Right ventricle myocardium inferior (tissue), 1 donor: ENCODE measurements around the gene ANKRD18A. TPM values are rescaled to one million over a fixed set of nuclear protein-coding genes. Genes with fewer than 3 reads are reported as not detected.
"Not testable (repeated sequence)": the region's sequence is repeated elsewhere in the genome, so short reads cannot be mapped to it uniquely, and the experiment has no call there.

Experiments used
- ATAC-seq: fragments of 200-7000 bp; cut with Tn5 transposase; one replicate; pipeline ENCODE4 v1.9.1; 2020; ENCODE audit warnings: mild to moderate bottlenecking, moderate library complexity
- DNase-seq: peaks from one replicate; pipeline ENCODE4 v3.0.0; 2021; ENCODE audit errors: missing footprints
- intact Hi-C: fragments of 100-400 bp; cut with DNase I; formaldehyde crosslinking; loops from one replicate; pipeline ENCODE4 v1.11.0; 2022
- total RNA-seq: library from RNA; stranded (reverse); fragmentation: NEBNext Ultra II Directional; extraction: Animal tissue kit (Norgen Biotek cat#: 25700); gene quantifications from one replicate; pipeline ENCODE4 v1.2.1, GENCODE V29; 2021
- donor health status: DM: no; HTN: yes; CAD: no; lungs with severe emphysema.

ANKRD18A gene
- total RNA-seq, 1 donor from 2014 or later, result 2.9 TPM

- ATAC-seq, result no peak
- no peak for DNase-seq
- intact Hi-C loops, result no loop called here
Measured at GRCh38 chr9:38638881-38639576, 18.6 kb upstream of the ANKRD18A start.

GRCh38 chr9:38634315-38634714 is 13.9 kb upstream of the ANKRD18A start:
- DNase-seq (no peak), ATAC-seq (no peak)
- intact Hi-C loops, result no loop called here

DNA sequence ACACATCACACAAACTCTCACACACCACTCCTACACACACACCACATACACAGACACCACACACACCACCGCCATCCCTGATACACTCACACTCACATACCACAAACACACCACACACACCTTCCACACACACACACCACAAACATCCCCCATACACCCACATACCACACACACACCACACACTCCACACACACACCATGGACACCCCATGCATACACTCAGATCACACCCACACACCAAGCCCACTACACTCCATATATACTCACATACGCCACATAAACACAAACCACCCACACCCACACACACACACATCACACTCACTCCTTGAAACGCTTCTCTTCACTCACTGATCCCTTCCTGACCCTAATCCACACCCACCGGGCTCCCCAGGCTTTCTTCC is 9.1 kb upstream of the ANKRD18A start:
- DNase-seq (no peak), ATAC-seq (no peak)
- intact Hi-C loops, result no loop called here

DNA sequence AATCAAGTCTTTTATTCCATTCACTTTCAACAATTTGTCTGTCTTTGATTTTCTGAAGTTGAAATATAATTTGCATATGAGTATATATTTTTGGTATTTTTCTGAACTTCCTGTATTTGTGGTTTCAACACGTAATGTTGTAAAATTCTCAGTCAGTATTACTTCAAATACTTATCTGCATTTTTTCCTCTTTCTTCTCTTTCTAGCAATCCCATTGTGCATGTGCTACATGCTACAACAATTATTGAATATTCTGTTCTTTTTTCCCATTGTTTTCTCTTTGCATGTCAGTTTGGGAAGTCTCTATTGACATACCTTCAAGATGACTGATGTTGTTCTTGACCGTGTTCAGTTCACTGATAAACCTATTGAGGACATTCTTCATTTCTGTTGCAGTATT is 5.6 kb upstream of the ANKRD18A start:
- intact Hi-C loops, result no loop called here
- no peak for ATAC-seq
- DNase-seq, result no peak

GRCh38 chr9:38622951-38623350 is 2.6 kb upstream of the ANKRD18A start:
- ATAC-seq, result no peak
- intact Hi-C loops, result no loop called here
- no peak for DNase-seq

GRCh38 chr9:38622288-38622674 is 1.9 kb upstream of the ANKRD18A start:
- ATAC-seq (no peak), DNase-seq (peak; percentile 70)
- intact Hi-C loops, result no loop called here

DNA sequence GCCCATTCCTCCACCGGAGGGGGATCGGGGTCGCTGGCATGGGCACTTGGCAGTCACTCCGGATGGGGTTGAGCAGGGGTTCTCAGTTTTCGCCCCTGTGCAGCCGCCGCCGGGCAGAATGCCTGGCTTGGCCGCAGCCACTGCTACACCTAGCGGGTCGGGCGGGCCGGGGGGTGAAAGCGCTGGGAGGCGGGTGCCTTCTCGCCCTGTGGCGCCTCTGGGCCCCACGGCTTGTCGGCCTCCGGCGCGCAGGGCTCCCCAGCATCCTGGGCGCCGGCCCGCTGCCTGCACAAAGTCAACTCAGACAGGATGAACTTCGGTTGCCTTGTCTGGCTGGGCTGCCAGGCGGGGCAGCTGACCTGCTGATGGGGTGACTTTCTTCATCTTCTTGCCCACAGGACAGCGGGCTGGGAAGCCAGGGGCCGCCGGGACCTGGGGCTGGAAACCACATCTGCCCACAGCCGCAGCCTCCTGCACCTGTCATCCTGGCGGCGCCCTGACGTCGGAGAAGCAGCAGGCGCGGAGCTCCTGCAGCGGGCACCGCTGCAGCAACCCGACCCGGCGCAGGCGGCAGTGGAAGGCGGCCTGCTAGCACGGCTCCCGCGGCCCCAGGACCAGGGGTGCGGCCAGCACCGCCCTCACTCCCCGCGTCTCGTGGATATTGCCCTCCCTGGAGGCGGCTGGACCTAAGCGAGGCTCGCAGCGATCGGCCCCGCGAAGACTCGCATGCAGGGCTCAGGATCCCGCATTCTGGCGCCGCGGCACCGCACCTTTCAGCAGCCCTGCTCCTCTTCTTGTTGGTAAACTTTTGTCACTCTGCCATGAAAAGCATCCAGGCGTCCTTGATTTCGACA is 1.3 kb upstream of the ANKRD18A start:
- intact Hi-C loops, result no loop called here
- DNase-seq (peak; percentile 74), ATAC-seq (peak; percentile 41)

GRCh38 chr9:38619556-38620447 is 594 bp downstream of the ANKRD18A start:
- no peak for DNase-seq
- intact Hi-C loops, result no loop called here
- ATAC-seq, result peak; percentile 29

DNA sequence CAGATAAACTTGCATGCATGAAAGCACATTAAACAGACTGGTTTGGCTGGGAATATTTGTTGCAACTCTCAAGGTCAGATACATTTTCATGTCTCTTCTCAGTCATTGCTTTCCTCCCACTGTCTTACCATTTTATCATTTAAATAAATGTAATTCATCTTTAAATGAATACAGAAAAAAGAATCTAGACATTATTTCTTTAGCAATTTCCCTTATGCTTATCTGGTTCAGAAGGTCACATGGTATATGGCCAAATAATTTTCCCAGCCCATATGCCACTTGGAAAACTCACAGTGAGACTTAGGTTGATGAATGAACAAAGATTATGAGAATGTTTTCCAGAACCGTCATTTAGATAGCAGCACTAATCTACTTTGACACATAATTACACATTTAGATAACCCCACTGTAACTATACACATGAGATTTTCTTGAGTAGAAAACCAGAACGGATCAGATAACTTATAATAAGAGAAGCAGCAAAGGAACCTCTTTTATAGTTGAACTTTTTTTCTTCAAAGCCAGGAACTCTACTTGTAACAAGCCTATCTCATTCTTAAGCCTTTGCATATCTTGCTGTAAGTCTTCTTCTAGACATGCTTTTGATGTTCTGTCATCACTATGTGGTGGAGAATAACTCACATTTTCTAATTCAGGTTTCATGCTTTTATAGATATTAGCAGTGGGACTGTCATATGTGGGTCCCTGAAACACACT is 22.2 kb downstream of the ANKRD18A start:
- DNase-seq, ATAC-seq, intact Hi-C loops: not testable (repeated sequence)

DNA sequence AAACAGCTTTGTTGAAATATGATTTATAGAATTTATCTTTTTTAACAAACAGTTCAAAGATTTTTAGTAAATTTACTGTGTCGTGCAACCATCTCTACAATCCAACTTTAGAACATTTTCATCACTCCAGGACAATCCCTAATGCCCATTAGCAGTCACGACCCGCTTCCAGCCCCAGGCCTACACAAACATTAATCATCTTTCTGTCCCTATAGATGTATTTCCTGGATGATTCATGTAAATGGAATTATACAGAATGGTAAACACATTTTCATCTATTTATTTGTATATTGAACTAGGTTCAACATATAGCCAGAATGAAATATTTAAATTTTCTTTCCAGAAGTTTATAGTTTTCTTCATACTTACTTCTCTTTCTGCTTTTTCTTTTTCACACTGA is 25.3 kb downstream of the ANKRD18A start:
- ATAC-seq, DNase-seq, intact Hi-C loops: not testable (repeated sequence)

- peak; percentile 54 for ATAC-seq
- intact Hi-C loops, DNase-seq: not testable (repeated sequence)
Measured at GRCh38 chr9:38591346-38592063, 28.9 kb downstream of the ANKRD18A start.

- DNase-seq, ATAC-seq, intact Hi-C loops: not testable (repeated sequence)
Measured at GRCh38 chr9:38583765-38584164, 36.6 kb downstream of the ANKRD18A start.

DNA sequence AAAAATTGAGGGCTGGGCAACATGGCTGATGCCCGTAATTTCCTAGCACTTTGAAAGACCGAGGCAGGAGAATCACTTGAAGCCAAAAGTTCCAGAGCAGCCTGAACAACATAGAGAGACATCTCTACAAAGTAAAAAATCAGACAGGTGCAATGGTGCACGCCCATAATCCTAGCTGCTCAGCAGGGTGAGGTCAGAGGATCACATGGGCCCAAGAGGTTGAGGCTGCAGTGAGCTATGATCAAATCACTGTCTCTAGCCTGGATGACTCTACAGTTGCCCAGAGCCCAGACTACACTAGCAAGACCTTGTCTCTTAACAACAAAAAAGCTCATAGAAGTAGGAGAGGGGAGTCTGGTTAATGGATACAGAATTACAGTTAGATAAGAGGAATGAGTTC is 40.3 kb downstream of the ANKRD18A start:
- DNase-seq, ATAC-seq, intact Hi-C loops: not testable (repeated sequence)

- intact Hi-C loops, ATAC-seq, DNase-seq: not testable (repeated sequence)
Measured at GRCh38 chr9:38576181-38576580, 44.2 kb downstream of the ANKRD18A start.

GRCh38 chr9:38566048-38566447 is 54.3 kb downstream of the ANKRD18A start:
- DNase-seq, ATAC-seq, intact Hi-C loops: not testable (repeated sequence)

- intact Hi-C loops, ATAC-seq, DNase-seq: not testable (repeated sequence)
Measured at GRCh38 chr9:38565178-38565577, 55.2 kb downstream of the ANKRD18A start.

DNA sequence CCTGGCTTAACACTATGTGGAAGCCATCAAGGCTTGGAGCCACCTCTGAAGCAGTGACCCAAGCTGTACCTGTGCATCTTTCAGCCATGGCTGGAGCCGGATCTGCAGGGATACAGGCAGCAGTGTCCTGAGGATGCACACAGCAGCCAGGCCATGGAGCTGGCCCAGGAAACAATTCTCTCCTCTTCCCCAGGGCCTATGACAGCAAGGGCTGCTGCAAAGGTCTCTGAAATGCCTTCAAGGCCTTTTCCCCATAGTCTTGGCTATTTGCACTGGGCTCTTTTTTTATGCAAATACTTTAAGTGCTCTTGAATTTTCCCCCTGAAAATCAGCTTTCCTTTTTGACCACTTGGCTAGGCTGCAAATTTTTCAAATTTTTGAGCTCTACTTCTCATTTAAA is 56.5 kb downstream of the ANKRD18A start:
- intact Hi-C loops, ATAC-seq: not testable (repeated sequence)

GRCh38 chr9:38561134-38561533 is 59.3 kb downstream of the ANKRD18A start:
- DNase-seq, ATAC-seq, intact Hi-C loops: not testable (repeated sequence)

More for the DNA sequence above, 56.5 kb downstream of the ANKRD18A start:
- not testable (repeated sequence) for DNase-seq
